GM18867 (cell line): Measurements from ENCODE around the gene SIDT1.

Experiments
- ATAC-seq: cut with Tn5 transposase; IDR thresholded peaks from one replicate; pipeline ENCODE4 v1.9.1; 2021; ENCODE audit warnings: mild to moderate bottlenecking, moderate library complexity; ENCODE audit not compliant: unreplicated experiment

SIDT1 gene

GRCh38 chr3:113677737-113678136, 145.4 kb downstream of the SIDT1 start:
- ATAC-seq = no peak

- ATAC-seq = no peak
These were observed 146.4 kb downstream of the SIDT1 start for GRCh38 chr3:113678773-113679172.
